ENCODE measurements around the gene PPARA. TPM values are rescaled to one million over a fixed set of nuclear protein-coding genes. Genes with fewer than 3 reads are reported as not detected.

The PPARA gene
- total and polyA plus RNA-seq, 9 of the 15 experiments (the other 6 are each of a cell fraction or from before 2014, with no cell fraction given) = 0.64 to 5.3 (median 3.5) TPM

GRCh38 chr22:46103181-46103580 lies 47.1 kb upstream of the PPARA start:
- Histone ChIP-seq H3K4me1 (replicated peaks in 1 of 2; ENCODE audit: control insufficient read depth in 2 of 2, insufficient read depth in 2 of 2, low read length in 2 of 2) (peaks cover 0 to 43% of the 10 kb centered on the region in 2 experiments; a peak in 2 of 5 replicates), H3K79me2 (ENCODE audit: control insufficient read depth, insufficient read depth, low read length) (no peaks in the 10 kb centered on the region), H3K4me3 (no peak overlapping the region), H3K9ac (ENCODE audit: insufficient read depth in 1 of 2, low read depth in 2 of 2, low read length in 2 of 2) (no peak overlapping the region), H3K36me3 (ENCODE audit: control insufficient read depth, insufficient read depth, low read length) (peaks cover 2% of the 10 kb centered on the region; the same call in 1 of the 3 replicates), H2AFZ (ENCODE audit: low read depth, low read length) (no peak overlapping the region), H3K9me3 (replicated peaks; ENCODE audit: control insufficient read depth, insufficient read depth, low read depth, low read length) (no peaks in the 10 kb centered on the region), H3K27ac (ENCODE audit: extremely low read depth, low read depth, low read length) (no peak overlapping the region), H3K27me3 (ENCODE audit: control insufficient read depth in 2 of 2, insufficient read depth in 2 of 2, low read length in 2 of 2) (no peaks in the 10 kb centered on the region), H3K9me1 (ENCODE audit: control insufficient read depth, insufficient read depth, low read length) (no peaks in the 10 kb centered on the region), H3K4me2 (ENCODE audit: insufficient read depth, low read length) (no peak overlapping the region), H4K20me1 (replicated peaks; ENCODE audit: control insufficient read depth, insufficient read depth, low read length) (no peaks in the 10 kb centered on the region)
- ChIA-PET POLR2A (no interaction called here), CTCF (ENCODE audit: low intra/inter-chr PET ratio) (no interaction called here)
- DNase-seq (ENCODE audit: extremely low read depth in 1 of 4, low spot score in 3 of 4) (no peak), ATAC-seq (no peak), FAIRE-seq (no peak)
- WGBS (ENCODE audit: insufficient coverage, low coverage, missing lambda C conversion rate) = 60% methylated on average over 8 of the region's 13 CpGs
- in situ Hi-C loops (cut with MboI) = no loop called here
- intact Hi-C loops (cut with micrococcal nuclease) = no loop called here
- TF ChIP-seq ETV1 (tag; conservative IDR thresholded peaks at IDR 0.05; ENCODE audit: low read depth) (no peak), ZNF696 (CRISPR knock-in tag; conservative IDR thresholded peaks at IDR 0.05) (no peak), PRMT5 (CRISPR knock-in tag; IDR thresholded peaks at IDR 0.05) (no peak), POLR2G (IDR thresholded peaks at IDR 0.05; ENCODE audit: low read depth, low read length) (0 out of 2 replicates have a peak, but pooled peaks have one; percentile 4), WHSC1 (IDR thresholded peaks at IDR 0.05; ENCODE audit: low read length) (no peak), FOS (IDR thresholded peaks at IDR 0.05; ENCODE audit: extremely low read depth, insufficient read length) (no peak)
- BruUV-seq (replicated peaks) = no TSS peak

DNA sequence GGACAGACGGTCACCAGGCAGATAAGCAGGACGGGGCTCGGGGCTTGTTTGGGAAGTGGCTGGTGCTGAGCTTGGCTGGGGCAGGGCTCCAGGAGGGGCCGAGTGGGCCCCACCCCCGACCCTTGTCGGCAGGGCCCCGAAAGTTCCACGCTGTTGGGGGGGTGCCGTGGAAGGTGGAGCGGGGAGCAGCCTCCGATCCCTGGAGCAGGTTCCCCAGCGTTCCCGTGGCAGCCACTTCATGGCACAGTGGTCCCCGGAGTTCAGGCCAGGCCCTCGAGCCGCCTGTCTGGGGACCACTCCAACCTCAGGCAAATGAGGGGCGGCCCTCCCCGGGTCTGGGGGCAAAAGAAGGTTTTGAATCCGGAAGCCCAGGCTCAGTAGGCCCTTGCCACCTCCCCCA lies 46.7 kb upstream of the PPARA start:
- H3K27me3 ChIP-seq (ENCODE audit: control insufficient read depth in 2 of 2, insufficient read depth in 2 of 2, low read length in 2 of 2) = no peaks in the 10 kb centered on the region
- H3K27ac ChIP-seq (ENCODE audit: extremely low read depth, low read depth, low read length) = no peak overlapping the region
- intact Hi-C loops (cut with micrococcal nuclease) (no loop called here), in situ Hi-C loops (cut with MboI) (no loop called here)
- FAIRE-seq (no peak), DNase-seq (ENCODE audit: extremely low read depth in 1 of 4, low spot score in 3 of 4) (no peak), ATAC-seq (no peak)
- BruUV-seq (replicated peaks) = no TSS peak
- peaks cover 0 to 48% of the 10 kb centered on the region in 2 experiments; a peak in 2 of 5 replicates for H3K4me1 ChIP-seq (replicated peaks in 1 of 2; ENCODE audit: control insufficient read depth in 2 of 2, insufficient read depth in 2 of 2, low read length in 2 of 2)
- no peak overlapping the region for H3K4me3 ChIP-seq
- H3K79me2 ChIP-seq (ENCODE audit: control insufficient read depth, insufficient read depth, low read length) = no peaks in the 10 kb centered on the region
- POLR2A ChIA-PET = no interaction called here
- no peaks in the 10 kb centered on the region for H3K9me1 ChIP-seq (ENCODE audit: control insufficient read depth, insufficient read depth, low read length)
- CTCF ChIA-PET (ENCODE audit: low intra/inter-chr PET ratio) = no interaction called here
- H2AFZ ChIP-seq (ENCODE audit: low read depth, low read length) = no peak overlapping the region
- H3K9me3 ChIP-seq (replicated peaks; ENCODE audit: control insufficient read depth, insufficient read depth, low read depth, low read length) = no peaks in the 10 kb centered on the region
- peaks cover 2% of the 10 kb centered on the region; the same call in 1 of the 3 replicates for H3K36me3 ChIP-seq (ENCODE audit: control insufficient read depth, insufficient read depth, low read length)
- no peak overlapping the region for H3K9ac ChIP-seq (ENCODE audit: insufficient read depth in 1 of 2, low read depth in 2 of 2, low read length in 2 of 2)
- TF ChIP-seq IRF9 (tag; IDR thresholded peaks at IDR 0.05) = no peak
- peak; percentile 25; the same call in 1 of the 2 replicates for TF ChIP-seq POLR2G (IDR thresholded peaks at IDR 0.05; ENCODE audit: low read depth, low read length)
- TF ChIP-seq ZBTB7A (IDR thresholded peaks at IDR 0.05; ENCODE audit: borderline replicate concordance, control insufficient read depth, low read depth, low read length) = no peak
- no peak for TF ChIP-seq BRF1 (IDR thresholded peaks at IDR 0.05; ENCODE audit: borderline replicate concordance, extremely low read depth, insufficient read length)
- no peak for TF ChIP-seq RFX7 (CRISPR knock-in tag; IDR thresholded peaks at IDR 0.05)
- TF ChIP-seq ZNF311 (CRISPR knock-in tag; IDR thresholded peaks at IDR 0.05) = no peak
- no peak for TF ChIP-seq NUFIP1 (IDR thresholded peaks at IDR 0.05; ENCODE audit: partially characterized antibody)
- TF ChIP-seq PHB (CRISPR knock-in tag; IDR thresholded peaks at IDR 0.05) = no peak
- 75% methylated on average over 5 of the region's 19 CpGs for WGBS (ENCODE audit: insufficient coverage, low coverage, missing lambda C conversion rate)
- no peaks in the 10 kb centered on the region for H4K20me1 ChIP-seq (replicated peaks; ENCODE audit: control insufficient read depth, insufficient read depth, low read length)
- no peak overlapping the region for H3K4me2 ChIP-seq (ENCODE audit: insufficient read depth, low read length)

Data from K562 (cell line).